C4-2B (cell line): Measurements from ENCODE around the gene E2F8.

Experiments used
- ZFX ChIP-seq: fragments of 450-650 bp; IDR thresholded peaks from 2 replicates; pipeline ENCODE4 v1.6.1; 2017
- TF ChIP-seq, protein P1 (sequence below): fragments of 450-650 bp; conservative IDR thresholded peaks from 2 replicates; pipeline ENCODE4 v1.5.1; 2017; ENCODE audit warnings: mild to moderate bottlenecking

DNA sequence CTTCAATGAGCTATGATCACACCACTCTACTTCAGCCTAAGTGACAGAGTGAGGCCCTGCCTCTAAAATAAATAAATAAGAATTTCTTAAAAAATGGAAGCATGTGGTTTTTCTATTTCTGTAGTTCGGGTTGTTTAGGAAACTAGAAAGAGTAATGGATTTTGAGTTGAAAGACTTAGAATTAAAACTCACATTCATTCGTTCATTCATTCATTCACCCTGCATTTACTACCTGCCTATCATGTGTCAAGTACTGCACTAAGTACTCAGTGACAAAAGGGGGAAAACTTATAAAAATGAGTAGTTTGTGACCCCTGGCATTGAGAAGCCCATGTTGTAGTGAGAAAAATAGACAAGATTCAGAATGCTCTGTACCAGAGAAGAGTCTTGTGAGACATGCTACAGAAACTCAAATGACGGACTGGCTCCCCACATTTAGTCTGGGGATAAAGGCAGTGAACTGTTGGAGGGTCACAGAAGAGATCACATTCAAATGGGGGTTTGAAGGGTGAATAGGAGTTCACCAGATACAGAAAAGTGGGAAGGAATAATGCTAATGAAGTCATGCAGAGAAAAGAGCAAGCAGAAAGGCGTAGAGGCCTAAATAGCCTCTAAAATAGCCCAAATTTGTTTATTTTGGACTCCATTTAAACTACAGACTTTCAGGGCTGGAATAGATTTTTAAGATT lies 46.0 kb downstream of the E2F8 start:
- TF ChIP-seq, protein P1, sequence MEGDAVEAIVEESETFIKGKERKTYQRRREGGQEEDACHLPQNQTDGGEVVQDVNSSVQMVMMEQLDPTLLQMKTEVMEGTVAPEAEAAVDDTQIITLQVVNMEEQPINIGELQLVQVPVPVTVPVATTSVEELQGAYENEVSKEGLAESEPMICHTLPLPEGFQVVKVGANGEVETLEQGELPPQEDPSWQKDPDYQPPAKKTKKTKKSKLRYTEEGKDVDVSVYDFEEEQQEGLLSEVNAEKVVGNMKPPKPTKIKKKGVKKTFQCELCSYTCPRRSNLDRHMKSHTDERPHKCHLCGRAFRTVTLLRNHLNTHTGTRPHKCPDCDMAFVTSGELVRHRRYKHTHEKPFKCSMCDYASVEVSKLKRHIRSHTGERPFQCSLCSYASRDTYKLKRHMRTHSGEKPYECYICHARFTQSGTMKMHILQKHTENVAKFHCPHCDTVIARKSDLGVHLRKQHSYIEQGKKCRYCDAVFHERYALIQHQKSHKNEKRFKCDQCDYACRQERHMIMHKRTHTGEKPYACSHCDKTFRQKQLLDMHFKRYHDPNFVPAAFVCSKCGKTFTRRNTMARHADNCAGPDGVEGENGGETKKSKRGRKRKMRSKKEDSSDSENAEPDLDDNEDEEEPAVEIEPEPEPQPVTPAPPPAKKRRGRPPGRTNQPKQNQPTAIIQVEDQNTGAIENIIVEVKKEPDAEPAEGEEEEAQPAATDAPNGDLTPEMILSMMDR, result no peak
- TF ChIP-seq ZFX, result no peak
